GM19397 (cell line): ENCODE measurements around the gene SIGLEC5.
A peak's percentile ranks its signal among the peaks of the same experiment; 100 is the strongest.

Experiments used
- ATAC-seq: cut with Tn5 transposase; IDR thresholded peaks from one replicate; pipeline ENCODE4 v1.9.1; 2021; ENCODE audit warnings: mild to moderate bottlenecking, moderate library complexity; ENCODE audit not compliant: unreplicated experiment

Gene SIGLEC5

DNA sequence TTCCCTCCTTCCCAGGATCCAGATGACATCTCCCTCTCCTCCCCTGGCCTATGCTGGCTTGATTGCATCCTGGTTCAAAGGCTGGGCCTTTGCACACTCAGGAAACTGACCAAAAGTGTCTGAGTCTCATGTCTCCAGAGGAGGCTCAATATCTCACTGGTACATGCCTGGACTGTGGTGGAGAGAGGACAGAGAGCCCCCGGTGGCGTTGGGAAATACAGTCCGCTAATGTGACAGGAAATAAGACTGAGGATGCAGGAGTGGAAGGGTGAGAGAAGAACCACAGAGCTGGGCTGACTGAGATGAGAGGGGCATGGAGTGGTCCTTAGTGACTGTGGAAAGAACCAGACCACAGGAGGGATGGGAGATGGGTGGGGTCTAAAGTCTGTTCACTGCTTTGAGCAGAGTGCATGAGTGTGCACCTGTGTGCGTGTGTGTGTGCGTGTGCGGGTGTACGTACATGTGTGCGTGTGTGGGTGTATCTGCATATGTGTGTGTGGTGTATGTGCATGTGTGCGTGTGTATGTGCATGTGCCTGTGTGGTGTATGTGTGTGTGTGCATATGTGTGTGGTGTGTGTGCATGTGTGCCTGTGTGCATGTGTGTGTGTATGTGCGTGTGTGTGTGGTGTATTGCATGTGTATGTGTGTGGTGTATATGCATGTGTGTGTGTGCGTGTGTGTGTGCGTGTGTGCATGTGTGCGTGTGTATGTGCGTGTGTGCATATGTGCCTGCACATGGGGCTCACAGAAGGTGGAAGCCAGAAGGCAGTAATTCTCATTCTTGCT lies 1.9 kb downstream of the SIGLEC5 start:
- no peak for ATAC-seq

- ATAC-seq: no peak
Measured at GRCh38 chr19:51627491-51628138, 2.6 kb downstream of the SIGLEC5 start.

- ATAC-seq: no peak
Measured at GRCh38 chr19:51626675-51627074, 3.5 kb downstream of the SIGLEC5 start.

DNA sequence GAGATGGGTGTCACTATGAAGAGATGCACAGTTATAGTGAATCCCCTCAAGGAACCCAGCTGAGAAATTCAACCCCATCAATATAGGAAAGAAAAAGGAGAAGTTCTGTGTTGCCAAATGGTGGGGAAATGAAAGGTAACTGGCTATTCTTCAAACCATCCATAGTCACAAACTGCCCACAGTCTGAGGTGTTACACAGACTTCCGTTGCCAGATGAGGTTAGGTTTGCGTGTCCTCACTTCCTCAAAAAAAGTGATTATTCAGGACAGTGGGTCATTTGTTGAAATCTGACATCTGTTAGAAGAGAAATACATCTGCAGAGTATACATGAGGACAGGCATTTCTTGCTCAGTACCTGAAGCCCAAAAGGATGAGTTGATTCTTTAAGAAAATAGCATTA lies 9.0 kb downstream of the SIGLEC5 start:
- ATAC-seq: peak; percentile 52

DNA sequence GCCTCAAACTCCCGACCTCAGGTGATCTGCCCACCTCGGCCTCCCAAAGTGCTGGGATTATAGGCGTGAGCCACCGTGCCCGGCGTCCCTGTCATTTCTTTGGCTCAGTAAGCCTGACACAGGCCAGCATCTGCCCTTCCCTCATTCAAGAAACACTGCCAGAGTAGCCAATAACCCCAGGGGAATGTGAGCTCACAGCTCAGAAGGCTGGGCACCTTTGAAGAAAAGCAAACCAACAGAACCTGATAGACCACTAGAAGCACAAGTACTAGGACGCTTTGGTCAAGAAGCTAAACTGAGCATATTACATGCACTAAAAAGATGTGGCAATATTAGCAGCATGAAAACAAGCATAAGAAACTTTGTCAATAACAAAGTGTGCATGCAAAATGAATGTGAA lies 14.2 kb downstream of the SIGLEC5 start:
- no peak for ATAC-seq

DNA sequence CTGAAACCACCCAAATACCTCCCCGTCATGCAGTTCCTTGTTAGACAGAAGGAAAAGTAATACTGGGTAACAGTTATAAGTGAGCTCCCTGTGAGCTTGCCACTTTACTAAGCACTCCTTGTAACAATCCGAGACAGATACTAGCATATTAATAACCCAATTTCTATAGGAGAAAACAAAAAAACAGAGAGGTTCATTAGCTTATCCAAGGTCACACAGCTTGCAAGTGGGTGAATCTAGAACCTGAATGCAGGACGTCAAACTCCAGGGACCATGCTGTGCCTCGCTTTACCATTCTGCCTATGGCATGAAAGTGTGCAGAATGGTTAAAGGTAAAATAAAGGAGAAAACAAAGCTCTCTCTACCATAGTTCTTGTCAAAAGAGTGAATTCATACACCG lies 15.4 kb downstream of the SIGLEC5 start:
- no peak for ATAC-seq

- ATAC-seq: no peak
Measured at GRCh38 chr19:51610576-51610975, 19.6 kb downstream of the SIGLEC5 start.

DNA sequence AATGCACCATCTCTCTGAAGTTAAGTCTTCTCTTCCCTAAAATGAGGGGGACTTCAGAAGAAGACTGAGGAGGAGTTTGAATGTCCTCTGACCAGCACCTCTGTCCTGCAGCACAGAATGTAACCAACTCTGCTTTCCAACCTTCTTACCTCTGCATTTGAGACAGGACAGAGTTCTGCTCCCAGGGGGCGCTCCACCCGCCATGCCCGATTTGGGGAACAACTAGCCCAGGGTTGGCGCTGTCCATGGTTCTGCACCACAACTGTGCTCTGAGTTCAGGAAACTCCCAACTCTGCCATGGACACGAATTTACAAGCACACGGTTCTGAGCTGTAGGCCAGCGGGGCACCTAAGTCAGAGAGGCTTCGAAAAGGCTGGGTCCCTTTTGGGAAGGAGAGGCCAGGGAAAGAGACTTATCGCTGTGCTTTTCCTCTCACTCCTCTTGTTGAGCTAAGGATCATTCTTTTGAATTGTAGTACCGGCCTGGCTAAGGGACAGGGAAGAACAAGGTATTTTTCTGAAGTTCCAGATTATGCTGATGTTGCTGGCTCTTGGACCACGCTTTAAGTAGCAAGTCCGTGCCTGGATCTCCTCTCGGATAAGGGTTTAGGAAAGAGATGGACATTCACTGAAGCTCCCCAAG lies 22.2 kb downstream of the SIGLEC5 start:
- no peak for ATAC-seq

DNA sequence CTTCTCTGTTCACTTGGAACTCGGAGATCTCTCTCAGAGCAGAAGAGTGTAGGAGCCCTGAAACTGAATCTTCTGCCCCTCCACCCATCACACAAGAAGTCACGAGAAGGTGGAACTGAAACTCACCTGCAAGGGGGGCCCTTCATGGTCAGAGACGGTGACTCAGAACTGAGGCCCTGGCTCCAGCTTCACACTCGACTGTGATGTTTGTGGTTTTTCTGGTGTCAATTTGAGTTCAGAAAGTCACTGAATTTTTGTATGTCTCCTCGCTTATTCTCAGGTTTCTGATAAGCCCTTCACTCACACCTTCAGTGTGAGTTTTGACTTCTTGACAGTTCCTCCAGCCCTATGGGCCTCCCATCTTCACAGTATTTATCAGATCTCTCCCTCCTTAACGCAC lies 23.1 kb downstream of the SIGLEC5 start:
- ATAC-seq: peak; percentile 96

- ATAC-seq: no peak
Measured at GRCh38 chr19:51602189-51602854, 27.9 kb downstream of the SIGLEC5 start.

GRCh38 chr19:51600940-51601580 lies 29.1 kb downstream of the SIGLEC5 start:
- ATAC-seq: no peak

DNA sequence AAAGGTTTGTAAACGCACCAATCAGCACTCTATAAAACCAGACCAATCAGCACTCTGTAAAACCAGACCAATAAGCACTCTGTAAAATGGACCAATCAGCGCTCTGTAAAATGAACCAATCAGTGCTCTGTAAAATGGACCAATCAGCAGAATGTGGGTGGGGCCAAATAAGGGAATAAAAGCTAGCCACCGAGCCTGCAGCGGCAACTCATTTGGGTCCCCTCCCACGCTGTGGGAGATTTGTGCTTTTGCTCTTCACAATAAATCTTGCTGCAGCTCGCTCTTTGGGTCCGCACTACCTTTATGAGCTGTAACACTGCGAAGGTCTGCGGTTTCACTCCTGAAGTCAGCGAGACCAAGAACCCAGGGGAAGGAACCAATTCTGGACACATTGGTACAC lies 31.1 kb downstream of the SIGLEC5 start:
- no peak for ATAC-seq

- no peak for ATAC-seq
Measured at GRCh38 chr19:51598159-51598915, 31.9 kb downstream of the SIGLEC5 start.

DNA sequence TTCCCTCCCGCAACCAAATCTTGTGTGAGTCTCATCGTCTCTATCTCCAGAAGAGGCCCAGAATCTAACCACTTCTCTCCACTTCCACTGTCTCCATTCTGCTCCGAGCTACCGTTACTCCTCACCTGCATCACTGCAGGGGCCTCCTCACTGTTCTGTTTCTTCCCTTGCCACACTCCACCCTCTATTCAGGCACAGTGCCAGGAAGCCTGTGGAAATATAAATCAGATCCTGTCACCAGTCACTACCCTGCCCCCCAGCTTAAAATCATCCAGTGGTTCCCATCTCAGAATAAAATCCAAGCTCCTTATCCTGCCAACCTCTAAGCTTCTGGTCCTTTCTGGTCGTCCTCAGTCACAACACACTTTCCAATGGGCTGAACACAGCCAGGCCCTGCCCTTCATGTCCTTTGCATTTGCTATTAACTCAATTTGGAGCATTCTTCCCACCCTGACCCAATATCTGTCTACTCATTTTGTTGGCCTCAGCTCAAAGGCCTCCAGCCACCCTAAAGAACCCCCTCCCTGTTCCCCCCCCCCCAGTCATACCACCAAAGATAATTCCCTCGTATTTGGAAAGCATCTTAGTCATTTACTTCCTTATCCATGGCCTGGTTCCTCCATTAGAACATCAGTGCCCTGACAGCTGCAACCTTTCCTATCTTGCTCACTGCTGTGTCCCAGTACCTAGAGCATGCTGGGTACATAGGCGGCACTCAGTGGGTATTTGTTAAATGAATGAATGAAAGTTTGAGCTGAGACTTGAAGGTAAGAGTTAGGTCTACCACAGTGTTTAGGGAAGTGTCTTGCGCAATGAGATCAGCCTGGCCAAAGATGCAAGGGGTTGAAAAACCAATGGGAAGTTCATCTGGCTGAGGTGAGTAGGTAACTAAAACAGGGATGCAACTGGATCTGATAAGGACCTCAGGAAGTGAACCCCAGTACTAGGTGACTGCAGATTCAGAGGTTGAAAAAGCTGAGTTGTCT lies 34.7 kb downstream of the SIGLEC5 start:
- ATAC-seq: no peak

DNA sequence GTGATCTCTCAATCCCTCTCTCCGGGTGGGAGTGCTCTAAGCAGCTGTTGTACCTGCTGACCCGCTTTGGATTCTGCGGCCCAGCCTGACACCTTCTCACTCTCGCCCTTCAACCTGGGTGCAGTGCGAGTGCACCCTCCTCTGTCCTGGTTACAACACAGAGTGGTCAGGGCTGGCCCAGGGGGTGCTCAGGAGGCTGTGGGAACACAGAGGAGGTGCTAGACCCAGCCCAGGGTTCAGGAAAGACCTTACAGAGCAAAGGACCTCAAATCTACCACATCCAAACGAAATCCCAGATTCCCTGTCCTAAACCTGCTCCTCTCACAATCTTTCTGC lies 35.5 kb downstream of the SIGLEC5 start:
- no peak for ATAC-seq

DNA sequence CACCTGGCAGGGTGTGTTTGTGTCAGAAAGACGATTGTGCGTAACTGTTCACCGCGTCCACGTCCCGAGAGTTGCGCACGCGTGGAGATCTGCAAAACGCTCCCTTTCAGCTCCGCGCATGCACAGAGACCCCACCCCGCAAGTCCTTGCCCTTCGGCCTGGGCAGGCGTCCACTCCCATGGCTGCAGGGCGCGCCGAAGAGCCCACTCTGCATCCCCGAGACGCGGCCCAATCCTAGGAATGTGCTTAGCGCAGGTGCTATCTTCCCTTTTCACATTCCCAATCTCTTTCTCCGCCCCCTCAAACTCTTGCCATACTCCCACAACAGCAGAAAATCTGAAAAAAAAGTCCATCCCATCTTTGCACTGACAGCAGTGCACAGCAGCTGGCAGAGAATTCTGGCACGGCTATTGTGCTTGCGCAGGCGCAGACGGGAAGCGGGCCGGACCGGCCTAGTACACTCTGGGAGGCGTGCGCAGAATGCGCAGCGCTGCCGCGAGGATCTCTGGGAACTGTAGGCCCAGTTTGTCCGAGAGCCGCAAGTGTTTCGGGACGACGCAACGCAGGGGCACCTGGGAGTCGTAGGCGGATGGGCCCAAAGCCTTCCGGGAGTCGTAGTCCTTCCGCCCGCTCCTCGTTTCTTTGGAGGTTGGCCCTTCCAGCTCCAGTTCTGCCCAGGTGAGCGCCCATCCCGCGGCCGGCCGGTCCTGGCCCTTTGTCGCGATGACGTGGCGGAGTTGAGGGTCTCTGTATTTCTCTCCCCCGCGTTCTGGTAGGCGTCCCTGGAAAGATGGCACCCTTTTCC lies 36.0 kb downstream of the SIGLEC5 start:
- peak; percentile 97 for ATAC-seq

DNA sequence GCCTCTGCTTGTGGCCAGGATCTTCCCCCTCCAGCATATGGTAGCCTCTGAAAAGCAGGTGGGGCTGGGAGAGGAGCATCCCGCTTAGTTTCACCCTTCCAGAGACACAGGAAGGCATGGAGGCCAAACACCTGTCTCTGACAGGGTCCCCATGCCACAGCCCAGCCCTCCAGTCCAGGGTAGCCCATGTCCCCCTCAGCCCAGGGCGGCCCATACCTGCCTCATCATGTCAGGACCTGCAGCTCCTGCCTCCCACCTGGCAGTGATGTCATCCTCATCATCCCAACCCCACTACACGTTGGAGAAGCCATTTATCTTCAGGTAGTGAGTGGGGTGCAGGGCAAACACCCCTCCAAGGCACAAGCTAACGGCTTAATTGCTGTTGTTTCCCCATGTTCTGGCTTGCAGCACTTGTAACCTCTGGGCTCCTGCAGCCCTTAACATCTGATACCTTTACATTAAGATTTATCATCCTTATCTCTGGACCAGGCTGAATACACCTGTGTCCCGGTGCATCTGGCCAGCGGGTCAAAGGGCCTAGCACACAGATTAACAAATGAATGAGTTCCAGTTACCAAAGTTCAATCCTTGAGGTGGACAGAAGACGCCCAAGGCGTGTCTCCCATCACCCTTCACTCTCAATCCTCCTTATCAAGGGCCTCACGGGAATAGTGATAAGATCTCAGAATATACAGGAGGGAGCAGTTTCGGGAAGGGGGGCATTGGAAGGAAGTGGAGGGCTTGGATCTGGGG lies 36.9 kb downstream of the SIGLEC5 start:
- no peak for ATAC-seq

DNA sequence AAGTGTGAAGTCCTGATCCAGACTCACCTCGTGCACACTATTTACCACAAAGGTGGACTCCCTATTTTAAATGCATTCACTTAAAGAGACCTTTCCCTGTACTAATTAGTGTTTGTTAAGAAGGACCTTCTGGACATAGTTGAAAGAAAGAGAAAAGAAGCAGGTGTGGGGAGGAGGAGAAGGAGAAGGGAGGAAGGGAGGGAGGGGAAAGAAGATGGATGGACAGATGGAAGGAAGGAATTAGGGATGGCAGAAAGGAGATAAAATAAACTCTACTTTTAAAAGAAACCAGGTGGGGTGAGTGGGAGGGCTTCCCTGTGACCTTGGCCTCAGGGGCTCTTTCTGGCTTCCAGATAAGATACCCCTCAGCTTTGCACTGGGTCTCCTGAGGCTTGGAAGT lies 37.7 kb downstream of the SIGLEC5 start:
- no peak for ATAC-seq
